ENCODE results near the gene HOXA3. TPM values are rescaled to one million over a fixed set of nuclear protein-coding genes. Genes with fewer than 3 reads are reported as not detected.

Gene HOXA3
- total RNA-seq, 1 donor from 2014 or later: not detected

DNA sequence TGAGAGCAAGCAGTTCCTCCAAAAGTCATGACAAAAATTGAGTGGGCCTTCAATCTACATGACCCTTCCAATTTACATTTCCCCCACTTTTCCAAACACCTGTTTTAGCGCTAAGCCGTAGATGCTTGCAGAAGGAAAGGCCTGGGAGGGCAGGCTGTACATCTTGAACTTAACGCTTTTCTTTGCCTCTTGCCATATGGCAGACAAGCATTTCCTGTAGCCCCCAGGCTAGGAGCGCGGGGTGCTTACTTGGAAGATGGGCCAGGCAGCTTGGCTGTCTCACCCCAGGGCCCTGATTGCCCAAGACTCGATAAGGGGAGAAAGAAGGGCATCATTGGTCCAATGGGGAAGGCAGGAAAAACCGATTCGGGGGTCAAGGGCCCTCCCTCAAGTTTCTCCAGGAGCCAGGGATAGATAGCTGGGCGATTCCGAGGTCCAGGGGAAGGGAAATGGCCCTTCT lies 20.0 kb upstream of the HOXA3 start:
- Mint-ChIP-seq H3K9me3 (peaks cover 9% of the 10 kb centered on the region), H3K4me3 (peak overlapping the region; percentile 48), H3K36me3 (no peaks in the 10 kb centered on the region), H3K4me1 (peaks cover 2% of the 10 kb centered on the region), H3K27me3 (ENCODE audit: insufficient read depth, low read depth) (peaks cover 80% of the 10 kb centered on the region), H3K27ac (no peak overlapping the region)
- Histone ChIP-seq H3F3A (ENCODE audit: low read depth) (no peaks in the 10 kb centered on the region), H3K27ac (no peak overlapping the region), H2AFZ (replicated peaks) (no peak overlapping the region), H3K27me3 (peaks cover 100% of the 10 kb centered on the region), H3K4me3 (no peak overlapping the region), H3K9me3 (ENCODE audit: low read depth) (no peaks in the 10 kb centered on the region), H3K79me2 (ENCODE audit: low read depth) (no peaks in the 10 kb centered on the region), H3K4me1 (no peaks in the 10 kb centered on the region), H3K4me2 (no peak overlapping the region), H3K36me3 (no peaks in the 10 kb centered on the region), H4K20me1 (ENCODE audit: low read depth) (peaks cover 98% of the 10 kb centered on the region), H3K9ac (no peak overlapping the region)
- DNase-seq (ENCODE audit: low spot score): no peak
- TF ChIP-seq, protein P1, sequence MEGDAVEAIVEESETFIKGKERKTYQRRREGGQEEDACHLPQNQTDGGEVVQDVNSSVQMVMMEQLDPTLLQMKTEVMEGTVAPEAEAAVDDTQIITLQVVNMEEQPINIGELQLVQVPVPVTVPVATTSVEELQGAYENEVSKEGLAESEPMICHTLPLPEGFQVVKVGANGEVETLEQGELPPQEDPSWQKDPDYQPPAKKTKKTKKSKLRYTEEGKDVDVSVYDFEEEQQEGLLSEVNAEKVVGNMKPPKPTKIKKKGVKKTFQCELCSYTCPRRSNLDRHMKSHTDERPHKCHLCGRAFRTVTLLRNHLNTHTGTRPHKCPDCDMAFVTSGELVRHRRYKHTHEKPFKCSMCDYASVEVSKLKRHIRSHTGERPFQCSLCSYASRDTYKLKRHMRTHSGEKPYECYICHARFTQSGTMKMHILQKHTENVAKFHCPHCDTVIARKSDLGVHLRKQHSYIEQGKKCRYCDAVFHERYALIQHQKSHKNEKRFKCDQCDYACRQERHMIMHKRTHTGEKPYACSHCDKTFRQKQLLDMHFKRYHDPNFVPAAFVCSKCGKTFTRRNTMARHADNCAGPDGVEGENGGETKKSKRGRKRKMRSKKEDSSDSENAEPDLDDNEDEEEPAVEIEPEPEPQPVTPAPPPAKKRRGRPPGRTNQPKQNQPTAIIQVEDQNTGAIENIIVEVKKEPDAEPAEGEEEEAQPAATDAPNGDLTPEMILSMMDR (IDR thresholded peaks at IDR 0.05): no peak
- TF ChIP-seq EZH2 (IDR thresholded peaks at IDR 0.05) (no peak), EZH2phosphoT487 (IDR thresholded peaks at IDR 0.05) (no peak)

DNA sequence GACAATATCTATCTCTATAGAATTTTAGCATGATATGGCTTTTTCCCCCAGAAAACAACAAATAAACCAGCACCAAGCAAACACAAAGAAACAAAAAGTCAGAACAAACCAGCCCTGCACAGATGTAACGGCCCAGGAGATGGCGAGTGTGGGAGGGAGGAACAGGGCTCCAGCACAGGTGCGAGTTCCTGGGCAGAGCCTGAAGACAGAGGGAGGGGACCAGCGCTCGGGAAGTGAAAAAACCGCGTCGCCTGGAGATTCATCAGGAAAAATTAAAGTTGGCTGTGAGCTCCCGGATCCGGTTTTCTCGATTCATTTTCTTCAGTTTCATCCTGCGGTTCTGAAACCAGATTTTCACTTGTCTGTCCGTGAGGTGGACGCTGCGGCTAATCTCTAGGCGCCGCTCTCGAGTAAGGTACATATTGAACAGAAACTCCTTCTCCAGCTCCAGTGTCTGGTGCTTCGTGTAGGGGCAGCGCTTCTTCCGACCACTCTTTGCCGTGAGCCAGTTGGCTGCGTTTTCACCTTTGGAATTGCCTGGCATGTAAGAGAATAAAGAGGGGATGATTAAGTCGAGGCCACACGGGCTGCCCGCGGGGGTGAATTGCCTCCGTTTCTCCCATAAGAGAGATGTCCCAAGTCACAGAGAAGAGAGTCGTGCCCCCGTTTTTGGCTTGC lies 19.4 kb upstream of the HOXA3 start:
- Histone ChIP-seq H3K9me3 (ENCODE audit: low read depth) (no peaks in the 10 kb centered on the region), H3K27me3 (peaks cover 100% of the 10 kb centered on the region), H3F3A (ENCODE audit: low read depth) (no peaks in the 10 kb centered on the region), H3K36me3 (no peaks in the 10 kb centered on the region), H3K9ac (no peak overlapping the region), H4K20me1 (ENCODE audit: low read depth) (peaks cover 98% of the 10 kb centered on the region), H2AFZ (replicated peaks) (no peak overlapping the region), H3K79me2 (ENCODE audit: low read depth) (no peaks in the 10 kb centered on the region), H3K4me1 (no peaks in the 10 kb centered on the region), H3K4me3 (no peak overlapping the region), H3K27ac (no peak overlapping the region), H3K4me2 (no peak overlapping the region)
- peaks cover 2% of the 10 kb centered on the region for H3K4me1 Mint-ChIP-seq
- peak; percentile 50 for DNase-seq (ENCODE audit: low spot score)
- no peak overlapping the region for H3K27ac Mint-ChIP-seq
- H3K9me3 Mint-ChIP-seq: peaks cover 9% of the 10 kb centered on the region
- no peaks in the 10 kb centered on the region for H3K36me3 Mint-ChIP-seq
- H3K27me3 Mint-ChIP-seq (ENCODE audit: insufficient read depth, low read depth): peaks cover 80% of the 10 kb centered on the region
- H3K4me3 Mint-ChIP-seq: peak overlapping the region; percentile 72
- TF ChIP-seq EZH2phosphoT487 (IDR thresholded peaks at IDR 0.05): peak; percentile 50
- TF ChIP-seq, protein P1 (IDR thresholded peaks at IDR 0.05): no peak
- TF ChIP-seq EZH2 (IDR thresholded peaks at IDR 0.05): peak; percentile 9

GRCh38 chr7:27171325-27171636 lies 18.9 kb upstream of the HOXA3 start:
- H3K27ac Mint-ChIP-seq: no peak overlapping the region
- no peak overlapping the region for H3K27ac ChIP-seq
- TF ChIP-seq EZH2phosphoT487 (IDR thresholded peaks at IDR 0.05) (peak; percentile 44), EZH2 (IDR thresholded peaks at IDR 0.05) (peak; percentile 42)
- TF ChIP-seq, protein P1 (IDR thresholded peaks at IDR 0.05): no peak
- no peak overlapping the region for H2AFZ ChIP-seq (replicated peaks)
- no peaks in the 10 kb centered on the region for H3F3A ChIP-seq (ENCODE audit: low read depth)
- H3K36me3 Mint-ChIP-seq: no peaks in the 10 kb centered on the region
- peaks cover 98% of the 10 kb centered on the region for H4K20me1 ChIP-seq (ENCODE audit: low read depth)
- H3K9ac ChIP-seq: no peak overlapping the region
- H3K27me3 ChIP-seq: peaks cover 100% of the 10 kb centered on the region
- DNase-seq (ENCODE audit: low spot score): peak; percentile 44
- no peaks in the 10 kb centered on the region for H3K79me2 ChIP-seq (ENCODE audit: low read depth)
- H3K36me3 ChIP-seq: no peaks in the 10 kb centered on the region
- no peak overlapping the region for H3K4me3 ChIP-seq
- no peaks in the 10 kb centered on the region for H3K4me1 ChIP-seq
- H3K9me3 Mint-ChIP-seq: peaks cover 9% of the 10 kb centered on the region
- H3K9me3 ChIP-seq (ENCODE audit: low read depth): no peaks in the 10 kb centered on the region
- peaks cover 80% of the 10 kb centered on the region for H3K27me3 Mint-ChIP-seq (ENCODE audit: insufficient read depth, low read depth)
- H3K4me2 ChIP-seq: no peak overlapping the region
- H3K4me3 Mint-ChIP-seq: peak overlapping the region; percentile 9
- peaks cover 2% of the 10 kb centered on the region for H3K4me1 Mint-ChIP-seq

Data from neural progenitor cell (in vitro differentiated cells).